Nephron progenitor cell (in vitro differentiated cells): ENCODE results near the gene TOLLIP.

Experiments
- DNase-seq: peaks from one replicate; pipeline ENCODE4 v3.0.0; 2021
- H3K27ac Mint-ChIP-seq: 2 replicates; pipeline ENCODE4 v1.8.0; 2021; ENCODE audit warnings: mild to moderate bottlenecking, moderate library complexity, mixed read lengths
- H3K27me3 Mint-ChIP-seq: 2 replicates; pipeline ENCODE4 v1.8.0; 2021; ENCODE audit warnings: mild to moderate bottlenecking, low read depth, mixed read lengths; ENCODE audit not compliant: poor library complexity
- H3K36me3 Mint-ChIP-seq: 2 replicates; pipeline ENCODE4 v1.8.0; 2021; ENCODE audit warnings: low read depth, mixed read lengths
- H3K4me1 Mint-ChIP-seq: 2 replicates; pipeline ENCODE4 v1.8.0; 2021; ENCODE audit warnings: mixed read lengths
- H3K4me3 Mint-ChIP-seq: 2 replicates; pipeline ENCODE4 v1.8.0; 2021; ENCODE audit warnings: mild to moderate bottlenecking, moderate library complexity, mixed read lengths
- H3K9me3 Mint-ChIP-seq: 2 replicates; pipeline ENCODE4 v1.8.0; 2021; ENCODE audit warnings: mild to moderate bottlenecking, moderate library complexity, mixed read lengths
- TF ChIP-seq, protein P1 (sequence below): fragments of 200-600 bp; sonication (generic); IDR thresholded peaks from 2 replicates; pipeline ENCODE4 v1.5.0; 2021; ENCODE audit warnings: antibody characterized with exemption

Gene TOLLIP

DNA sequence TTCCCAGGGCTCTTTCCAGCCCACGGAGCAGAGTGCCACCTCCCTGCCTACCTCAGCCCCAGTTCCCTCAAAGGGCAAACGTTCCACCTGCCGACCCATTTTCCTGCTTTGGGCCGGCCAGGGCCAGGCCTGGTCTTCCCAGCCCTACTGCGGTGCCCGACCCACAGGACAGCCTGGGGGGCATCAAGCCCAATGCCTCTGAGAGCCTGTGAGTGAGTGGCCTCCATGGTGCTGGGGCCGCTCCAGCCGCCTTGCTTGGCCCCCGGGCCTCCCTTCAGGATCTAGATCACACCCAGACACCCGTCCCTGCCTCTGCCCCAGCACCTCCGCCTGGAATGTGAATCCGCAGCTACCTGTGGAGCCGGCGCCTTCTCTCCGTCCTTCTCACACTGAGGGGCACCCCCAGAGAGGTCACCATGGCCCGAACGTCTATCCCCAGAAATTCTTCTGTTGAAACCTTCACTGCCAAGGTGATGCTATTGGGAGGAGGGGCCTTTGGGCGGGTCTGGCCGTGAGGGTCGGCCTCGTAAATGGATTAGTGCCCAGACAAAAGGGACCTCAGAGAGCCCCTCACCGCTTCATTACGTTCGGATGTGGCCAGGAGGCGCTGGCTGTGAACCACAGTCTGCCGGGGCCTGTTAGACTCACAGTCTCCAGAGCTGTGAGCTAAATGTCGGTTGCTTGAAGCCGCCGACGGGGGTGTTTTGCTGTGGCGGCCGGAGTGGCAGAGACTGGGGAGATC lies 44.1 kb upstream of the TOLLIP start:
- Mint-ChIP-seq H3K4me3 (no peak overlapping the region), H3K27me3 (peaks cover 54% of the 10 kb centered on the region), H3K9me3 (peaks cover 12% of the 10 kb centered on the region), H3K27ac (no peak overlapping the region), H3K4me1 (peaks cover 32% of the 10 kb centered on the region), H3K36me3 (no peaks in the 10 kb centered on the region)
- DNase-seq, result no peak
- TF ChIP-seq, protein P1, sequence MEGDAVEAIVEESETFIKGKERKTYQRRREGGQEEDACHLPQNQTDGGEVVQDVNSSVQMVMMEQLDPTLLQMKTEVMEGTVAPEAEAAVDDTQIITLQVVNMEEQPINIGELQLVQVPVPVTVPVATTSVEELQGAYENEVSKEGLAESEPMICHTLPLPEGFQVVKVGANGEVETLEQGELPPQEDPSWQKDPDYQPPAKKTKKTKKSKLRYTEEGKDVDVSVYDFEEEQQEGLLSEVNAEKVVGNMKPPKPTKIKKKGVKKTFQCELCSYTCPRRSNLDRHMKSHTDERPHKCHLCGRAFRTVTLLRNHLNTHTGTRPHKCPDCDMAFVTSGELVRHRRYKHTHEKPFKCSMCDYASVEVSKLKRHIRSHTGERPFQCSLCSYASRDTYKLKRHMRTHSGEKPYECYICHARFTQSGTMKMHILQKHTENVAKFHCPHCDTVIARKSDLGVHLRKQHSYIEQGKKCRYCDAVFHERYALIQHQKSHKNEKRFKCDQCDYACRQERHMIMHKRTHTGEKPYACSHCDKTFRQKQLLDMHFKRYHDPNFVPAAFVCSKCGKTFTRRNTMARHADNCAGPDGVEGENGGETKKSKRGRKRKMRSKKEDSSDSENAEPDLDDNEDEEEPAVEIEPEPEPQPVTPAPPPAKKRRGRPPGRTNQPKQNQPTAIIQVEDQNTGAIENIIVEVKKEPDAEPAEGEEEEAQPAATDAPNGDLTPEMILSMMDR, result no peak

DNA sequence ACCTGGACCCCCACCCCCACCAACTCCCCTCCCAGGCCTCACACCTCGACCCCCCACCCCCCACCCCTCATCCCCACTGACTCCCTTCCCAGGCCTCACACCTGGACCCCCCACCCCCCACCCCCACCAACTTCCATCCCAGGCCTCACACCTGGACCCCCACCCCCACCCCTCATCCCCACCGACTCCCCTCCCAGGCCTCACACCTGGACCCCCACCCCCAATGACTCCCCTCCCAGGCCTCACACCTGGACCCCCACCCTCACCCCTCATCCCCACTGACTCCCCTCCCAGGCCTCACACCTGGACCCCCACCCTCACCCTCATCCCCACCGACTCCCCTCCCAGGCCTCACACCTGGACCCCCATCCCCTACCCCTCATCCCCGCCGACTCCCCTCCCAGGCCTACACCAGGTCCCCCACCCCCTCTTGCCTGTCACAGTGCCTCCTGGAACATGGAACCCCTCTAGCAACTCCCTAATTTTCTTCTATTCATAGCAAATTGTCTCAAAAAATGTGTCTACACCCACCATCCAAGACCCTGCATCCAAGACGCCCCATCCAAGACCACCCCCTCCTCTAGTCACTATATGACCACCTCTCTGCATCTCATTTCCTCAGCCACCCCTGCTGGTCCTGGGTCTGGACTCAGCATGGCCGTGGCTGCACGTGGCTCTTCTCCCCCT lies 43.4 kb upstream of the TOLLIP start:
- no peaks in the 10 kb centered on the region for H3K36me3 Mint-ChIP-seq
- H3K4me1 Mint-ChIP-seq, result peaks cover 38% of the 10 kb centered on the region
- no peak overlapping the region for H3K4me3 Mint-ChIP-seq

DNA sequence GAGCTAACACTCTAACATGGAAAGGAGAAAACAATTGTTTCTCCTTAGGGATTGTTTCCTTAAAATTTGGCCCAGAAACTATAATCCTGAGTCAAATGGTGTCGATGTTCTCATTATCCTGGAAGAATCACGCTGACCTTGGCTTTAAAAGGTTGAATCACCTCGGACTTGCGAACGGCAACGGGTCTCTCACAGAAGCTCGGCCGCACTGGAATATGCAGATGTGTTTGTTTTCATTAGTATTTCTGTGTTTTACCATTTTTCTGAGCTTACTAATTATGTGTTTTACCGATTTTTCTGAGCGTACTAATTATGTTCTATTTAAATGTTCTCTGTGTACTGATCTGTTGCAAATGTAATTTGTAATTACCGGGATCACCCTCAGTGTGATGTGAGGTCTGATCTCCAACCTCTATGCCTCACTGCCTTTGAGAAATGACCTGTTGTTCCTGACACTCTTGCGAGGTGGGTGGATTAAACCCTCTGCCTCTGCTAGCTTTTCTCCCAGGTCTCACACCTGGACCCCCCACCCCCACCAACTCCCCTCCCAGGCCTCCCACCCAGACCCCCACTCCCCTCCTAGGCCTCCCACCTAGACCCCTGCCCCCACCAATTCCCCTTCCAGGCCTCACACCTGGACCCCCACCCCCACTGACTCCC lies 42.0 kb upstream of the TOLLIP start:
- TF ChIP-seq, protein P1, result no peak
- Mint-ChIP-seq H3K27ac (no peak overlapping the region), H3K4me3 (peak overlapping the region; percentile 17), H3K36me3 (no peaks in the 10 kb centered on the region), H3K9me3 (peaks cover 6% of the 10 kb centered on the region), H3K4me1 (peaks cover 38% of the 10 kb centered on the region), H3K27me3 (peaks cover 50% of the 10 kb centered on the region)
- no peak for DNase-seq

More for the DNA sequence above, 43.4 kb upstream of the TOLLIP start:
- H3K27me3 Mint-ChIP-seq, result peaks cover 54% of the 10 kb centered on the region
- H3K27ac Mint-ChIP-seq, result peak overlapping the region; percentile 6
- no peak for DNase-seq
- TF ChIP-seq, protein P1, result no peak
- H3K9me3 Mint-ChIP-seq, result peaks cover 12% of the 10 kb centered on the region

DNA sequence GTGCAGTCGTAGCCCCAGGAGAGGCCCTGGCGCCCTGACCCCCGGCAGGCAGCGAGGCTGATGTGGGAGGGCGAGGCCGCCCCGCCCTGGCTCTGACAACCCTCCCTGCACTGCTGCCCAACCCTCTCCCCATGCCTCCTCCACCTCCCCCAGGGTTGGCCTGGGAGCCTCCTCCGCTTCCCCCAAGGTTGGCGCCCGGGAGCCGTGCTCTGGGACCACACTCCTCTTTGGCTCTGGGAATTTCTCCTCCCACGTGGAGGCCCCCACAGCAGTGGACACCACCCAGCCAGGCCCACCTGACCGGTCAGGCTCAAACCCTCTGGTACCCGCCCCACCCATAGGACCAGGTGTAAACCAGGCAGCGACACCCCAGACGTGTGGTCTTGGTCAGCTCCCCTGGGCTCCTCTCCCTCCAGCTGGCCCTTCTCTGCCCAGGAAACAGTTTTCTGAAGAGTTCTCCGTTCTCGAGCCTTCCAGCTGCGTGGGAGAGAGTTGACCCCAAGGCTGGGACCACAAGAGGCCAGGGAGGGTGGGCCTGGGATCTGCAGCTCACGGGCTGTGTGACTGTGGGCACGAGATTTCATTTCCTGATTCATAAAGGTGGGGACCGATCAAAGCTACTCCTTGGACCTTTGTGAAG lies 40.8 kb upstream of the TOLLIP start:
- DNase-seq, result no peak
- no peaks in the 10 kb centered on the region for H3K9me3 Mint-ChIP-seq
- H3K4me1 Mint-ChIP-seq, result peaks cover 38% of the 10 kb centered on the region
- no peaks in the 10 kb centered on the region for H3K36me3 Mint-ChIP-seq
- no peak overlapping the region for H3K27ac Mint-ChIP-seq
- H3K4me3 Mint-ChIP-seq, result no peak overlapping the region
- H3K27me3 Mint-ChIP-seq, result peaks cover 53% of the 10 kb centered on the region
- TF ChIP-seq, protein P1, result no peak

DNA sequence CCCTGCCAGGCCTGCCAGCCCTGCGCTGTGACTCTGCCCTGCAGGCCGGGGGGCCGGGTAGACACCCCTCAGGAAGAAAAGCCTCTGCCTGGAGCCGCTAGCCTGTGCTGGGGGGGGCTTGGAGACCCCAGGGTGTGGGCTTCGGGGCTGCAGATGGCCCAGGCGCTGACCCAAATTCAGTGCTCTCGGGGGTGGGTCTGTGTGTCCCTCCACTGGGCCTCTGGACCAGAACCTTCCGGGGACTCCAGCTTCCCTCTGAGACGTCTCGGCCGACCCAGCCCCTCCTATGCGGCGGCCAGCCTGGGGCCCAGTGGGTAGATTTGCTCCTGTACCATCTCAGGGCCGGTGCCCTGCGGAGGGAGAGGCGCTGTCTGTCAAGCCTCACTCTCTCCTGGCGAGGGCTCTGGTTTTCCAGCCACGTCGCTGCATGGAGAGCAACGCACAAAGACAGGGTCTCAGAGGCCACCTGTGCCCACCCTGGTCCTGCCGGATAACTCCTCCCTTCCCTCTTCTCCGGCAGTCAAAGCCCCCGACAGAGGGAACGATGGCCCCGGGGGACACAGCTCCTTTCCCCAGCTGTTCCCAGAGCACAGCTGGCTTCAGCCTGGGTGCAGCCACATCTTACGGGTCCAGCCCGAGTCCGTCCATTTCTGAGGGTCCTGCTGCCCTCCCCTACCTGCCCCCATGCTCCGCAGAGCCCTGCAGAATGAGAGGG lies 40.1 kb upstream of the TOLLIP start:
- Mint-ChIP-seq H3K27me3 (peaks cover 53% of the 10 kb centered on the region), H3K4me3 (no peak overlapping the region), H3K27ac (no peak overlapping the region), H3K4me1 (peaks cover 38% of the 10 kb centered on the region), H3K9me3 (no peaks in the 10 kb centered on the region), H3K36me3 (no peaks in the 10 kb centered on the region)
- no peak for DNase-seq
- TF ChIP-seq, protein P1, result no peak
